ENCODE measurements around the gene SLC8A2. TPM values are rescaled to one million over a fixed set of nuclear protein-coding genes. Genes with fewer than 3 reads are reported as not detected.

The SLC8A2 gene
- total and polyA plus RNA-seq, 2 of the 4 experiments (the other 2 are of a cell fraction): 0.05 TPM; not detected in 1

DNA sequence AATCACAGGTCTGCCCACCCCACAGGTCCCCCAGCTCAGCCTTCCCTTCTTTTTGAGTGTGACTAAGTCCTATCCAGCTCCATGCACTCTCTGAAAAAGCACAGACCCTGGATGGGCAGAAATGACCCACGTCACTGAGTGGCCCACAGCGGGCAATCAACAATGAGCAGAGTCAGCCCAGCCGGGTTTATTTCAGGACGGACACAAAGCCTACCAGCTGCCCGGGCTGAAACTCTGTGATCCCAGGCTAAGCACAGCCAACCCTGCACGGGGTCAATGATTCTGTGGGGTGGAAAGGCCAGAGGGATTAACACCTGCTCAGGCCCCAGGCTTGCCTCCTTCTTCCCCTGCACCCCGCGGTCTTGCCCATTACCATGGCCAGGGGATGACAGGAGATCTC, 34.8 kb upstream of the SLC8A2 start:
- in situ Hi-C loops (cut with MboI; ENCODE audit: low sequenced_read_pairs) (no loop called here), intact Hi-C loops (cut with micrococcal nuclease) (no loop called here), dilution Hi-C loops (cut with HindIII; ENCODE audit: low sequenced_read_pairs, unreplicated experiment) (no loop called here)
- no peak overlapping the region for H2BK20ac ChIP-seq (ENCODE audit: low read depth, low read length)
- H3K36me3 ChIP-seq (ENCODE audit: control insufficient read depth, insufficient read depth, low read length): peaks cover 12% of the 10 kb centered on the region
- DNase-seq: no peak
- no peak overlapping the region for H4K8ac ChIP-seq (ENCODE audit: low read depth in 2 of 2, low read length in 2 of 2)
- H3K4me1 ChIP-seq (ENCODE audit: control insufficient read depth, insufficient read depth, low read length): no peaks in the 10 kb centered on the region; the same call in 1 of the 2 replicates
- H3K9ac ChIP-seq (ENCODE audit: low read depth, low read length): no peak overlapping the region
- no peak overlapping the region for H3K4ac ChIP-seq (ENCODE audit: low read depth, low read length)
- CTCF ChIA-PET: no interaction called here
- H3K23ac ChIP-seq (ENCODE audit: low read depth, low read length): no peak overlapping the region
- H3K9me3 ChIP-seq (ENCODE audit: control insufficient read depth, insufficient read depth, low read length): no peaks in the 10 kb centered on the region
- H3K9me1 ChIP-seq (ENCODE audit: insufficient read depth, low read length): 0 out of 2 replicates have a peak, but pooled peaks cover 4% of the 10 kb centered on the region
- 87% methylated on average over 4 of the region's 8 CpGs; no CpG with 5 or more reads in 1 of the 2 experiments for WGBS, 2 experiments (ENCODE audit: extremely low coverage in 2 of 2, insufficient read length in 1 of 2)
- no peak overlapping the region for H2AK9ac ChIP-seq (replicated peaks; ENCODE audit: low read depth, low read length, poor library complexity)
- no peak overlapping the region for H2BK15ac ChIP-seq (ENCODE audit: low read depth, low read length)
- no peak overlapping the region for H3K27ac ChIP-seq (ENCODE audit: insufficient read depth, low read length)
- no peak overlapping the region for H3K18ac ChIP-seq (ENCODE audit: low read depth, low read length)
- H3K4me3 ChIP-seq (ENCODE audit: insufficient read depth, low read depth, low read length): no peak overlapping the region
- no peak overlapping the region for H2AK5ac ChIP-seq (ENCODE audit: low read depth, low read length)
- TF ChIP-seq FOS (IDR thresholded peaks at IDR 0.05; ENCODE audit: low read depth, low read length) (no peak), ELK1 (IDR thresholded peaks at IDR 0.05; ENCODE audit: borderline replicate concordance, low read depth, low read length) (no peak), BHLHE40 (IDR thresholded peaks at IDR 0.05; ENCODE audit: low read depth, low read length) (no peak), SMC3 (IDR thresholded peaks at IDR 0.05; ENCODE audit: low read depth, low read length) (no peak), CHD1 (IDR thresholded peaks at IDR 0.05; ENCODE audit: low read depth, low read length) (no peak), CEBPB (IDR thresholded peaks at IDR 0.05; ENCODE audit: low read depth, low read length) (no peak), NFE2L2 (IDR thresholded peaks at IDR 0.05; ENCODE audit: low read depth, low read length) (no peak), MAZ (IDR thresholded peaks at IDR 0.05; ENCODE audit: borderline replicate concordance, low read depth, low read length) (no peak), RCOR1 (IDR thresholded peaks at IDR 0.05; ENCODE audit: insufficient replicate concordance, low read length) (no peak), POLR2A (IDR thresholded peaks at IDR 0.05; ENCODE audit: low read depth, low read length) (no peak), RAD21 (IDR thresholded peaks at IDR 0.05; ENCODE audit: low read length) (no peak), RFX5 (IDR thresholded peaks at IDR 0.05; ENCODE audit: low read depth, low read length) (no peak), MAFK (IDR thresholded peaks at IDR 0.05; ENCODE audit: low read depth, low read length) (no peak)
- TF ChIP-seq, protein P1, sequence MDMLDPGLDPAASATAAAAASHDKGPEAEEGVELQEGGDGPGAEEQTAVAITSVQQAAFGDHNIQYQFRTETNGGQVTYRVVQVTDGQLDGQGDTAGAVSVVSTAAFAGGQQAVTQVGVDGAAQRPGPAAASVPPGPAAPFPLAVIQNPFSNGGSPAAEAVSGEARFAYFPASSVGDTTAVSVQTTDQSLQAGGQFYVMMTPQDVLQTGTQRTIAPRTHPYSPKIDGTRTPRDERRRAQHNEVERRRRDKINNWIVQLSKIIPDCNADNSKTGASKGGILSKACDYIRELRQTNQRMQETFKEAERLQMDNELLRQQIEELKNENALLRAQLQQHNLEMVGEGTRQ (IDR thresholded peaks at IDR 0.05; ENCODE audit: low read depth, low read length): no peak
- TF ChIP-seq, protein P2, sequence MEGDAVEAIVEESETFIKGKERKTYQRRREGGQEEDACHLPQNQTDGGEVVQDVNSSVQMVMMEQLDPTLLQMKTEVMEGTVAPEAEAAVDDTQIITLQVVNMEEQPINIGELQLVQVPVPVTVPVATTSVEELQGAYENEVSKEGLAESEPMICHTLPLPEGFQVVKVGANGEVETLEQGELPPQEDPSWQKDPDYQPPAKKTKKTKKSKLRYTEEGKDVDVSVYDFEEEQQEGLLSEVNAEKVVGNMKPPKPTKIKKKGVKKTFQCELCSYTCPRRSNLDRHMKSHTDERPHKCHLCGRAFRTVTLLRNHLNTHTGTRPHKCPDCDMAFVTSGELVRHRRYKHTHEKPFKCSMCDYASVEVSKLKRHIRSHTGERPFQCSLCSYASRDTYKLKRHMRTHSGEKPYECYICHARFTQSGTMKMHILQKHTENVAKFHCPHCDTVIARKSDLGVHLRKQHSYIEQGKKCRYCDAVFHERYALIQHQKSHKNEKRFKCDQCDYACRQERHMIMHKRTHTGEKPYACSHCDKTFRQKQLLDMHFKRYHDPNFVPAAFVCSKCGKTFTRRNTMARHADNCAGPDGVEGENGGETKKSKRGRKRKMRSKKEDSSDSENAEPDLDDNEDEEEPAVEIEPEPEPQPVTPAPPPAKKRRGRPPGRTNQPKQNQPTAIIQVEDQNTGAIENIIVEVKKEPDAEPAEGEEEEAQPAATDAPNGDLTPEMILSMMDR (conservative IDR thresholded peaks at IDR 0.05; ENCODE audit: low read depth, low read length): no peak
- H3K56ac ChIP-seq (ENCODE audit: extremely low read depth, insufficient read depth, low read length): no peak overlapping the region
- no peak overlapping the region for H2BK5ac ChIP-seq (ENCODE audit: low read depth, low read length, poor library complexity, severe bottlenecking)
- no peak overlapping the region for H4K5ac ChIP-seq (ENCODE audit: low read depth, low read length)
- no peak overlapping the region for H4K91ac ChIP-seq (ENCODE audit: insufficient read depth, low read depth, low read length)
- H2AFZ ChIP-seq (replicated peaks; ENCODE audit: low read length, poor library complexity): no peak overlapping the region
- H3K79me1 ChIP-seq (ENCODE audit: low read depth in 1 of 2, low read length in 2 of 2): peaks cover 27 to 82% of the 10 kb centered on the region in 2 experiments
- no peak overlapping the region for H3K4me2 ChIP-seq (ENCODE audit: low read depth, low read length)
- no peak overlapping the region for H2BK120ac ChIP-seq (ENCODE audit: low read depth, low read length)
- no peak for ATAC-seq (ENCODE audit: low read depth)
- peaks cover 58% of the 10 kb centered on the region for H4K20me1 ChIP-seq (ENCODE audit: insufficient read depth, low read length)
- H3K14ac ChIP-seq (replicated peaks; ENCODE audit: low read depth, low read length): no peak overlapping the region
- POLR2A ChIA-PET (ENCODE audit: unreplicated experiment): no interaction called here
- no peaks in the 10 kb centered on the region for H3K27me3 ChIP-seq (ENCODE audit: control insufficient read depth, insufficient read depth, low read length)
- BruUV-seq (replicated peaks): no TSS peak

Data from IMR-90 (cell line).